Sigmoid colon (tissue), 4 donors: ENCODE data around the gene FAM161A.

ENCODE experiments used
- EP300 ChIP-seq, 4 donors: sonication (generic); formaldehyde crosslinking; IDR thresholded peaks; one replicate each; pipeline ENCODE4 v1.6.1; 2017; ENCODE audit warnings: antibody characterized with exemption in 4 of 4
- TF ChIP-seq, protein P1 (sequence below), 4 experiments: fragments of 450-650 bp in 3 of 4; fragments of 200-600 bp in 1 of 4; IDR thresholded peaks; one replicate each; pipeline ENCODE4 v1.5.1; 2016 to 2019; ENCODE audit warnings: antibody characterized with exemption in 4 of 4, mild to moderate bottlenecking in 3 of 4, moderate library complexity in 2 of 4

DNA sequence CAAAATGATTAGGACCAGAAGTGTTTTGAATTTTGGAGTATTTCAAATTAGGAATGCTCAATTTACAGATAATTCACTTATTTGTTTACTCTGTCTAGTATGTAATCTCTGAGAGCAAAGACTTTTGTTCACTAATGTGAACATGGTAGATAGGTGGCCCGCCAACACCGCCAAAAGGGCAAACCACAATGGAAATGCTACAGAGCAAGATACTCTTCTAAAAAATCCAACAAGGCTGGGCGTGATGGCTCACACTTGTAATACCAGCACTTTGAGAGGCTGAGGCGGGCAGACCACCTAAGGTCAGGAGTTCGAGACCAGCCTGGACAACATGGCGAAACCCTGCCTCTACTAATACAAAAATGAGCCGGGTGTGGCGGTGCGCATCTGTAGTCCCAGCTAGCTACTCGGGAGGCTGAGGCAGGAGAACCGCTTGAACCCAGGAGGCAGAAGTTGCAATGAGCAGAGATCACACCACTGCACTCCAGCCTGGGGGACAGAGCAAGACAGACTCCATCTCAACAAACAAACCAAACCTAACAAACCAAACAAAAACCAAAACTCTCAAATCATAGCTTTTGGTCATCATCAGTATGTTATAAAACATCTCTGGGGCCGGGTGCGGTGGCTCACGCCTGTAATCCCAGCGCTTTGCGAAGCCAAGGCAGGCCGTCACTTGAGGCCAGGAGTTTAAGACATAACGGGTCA is 32.2 kb upstream of the FAM161A start:
- TF ChIP-seq EP300 (IDR thresholded peaks at IDR 0.05) = no peak
- TF ChIP-seq, protein P1, sequence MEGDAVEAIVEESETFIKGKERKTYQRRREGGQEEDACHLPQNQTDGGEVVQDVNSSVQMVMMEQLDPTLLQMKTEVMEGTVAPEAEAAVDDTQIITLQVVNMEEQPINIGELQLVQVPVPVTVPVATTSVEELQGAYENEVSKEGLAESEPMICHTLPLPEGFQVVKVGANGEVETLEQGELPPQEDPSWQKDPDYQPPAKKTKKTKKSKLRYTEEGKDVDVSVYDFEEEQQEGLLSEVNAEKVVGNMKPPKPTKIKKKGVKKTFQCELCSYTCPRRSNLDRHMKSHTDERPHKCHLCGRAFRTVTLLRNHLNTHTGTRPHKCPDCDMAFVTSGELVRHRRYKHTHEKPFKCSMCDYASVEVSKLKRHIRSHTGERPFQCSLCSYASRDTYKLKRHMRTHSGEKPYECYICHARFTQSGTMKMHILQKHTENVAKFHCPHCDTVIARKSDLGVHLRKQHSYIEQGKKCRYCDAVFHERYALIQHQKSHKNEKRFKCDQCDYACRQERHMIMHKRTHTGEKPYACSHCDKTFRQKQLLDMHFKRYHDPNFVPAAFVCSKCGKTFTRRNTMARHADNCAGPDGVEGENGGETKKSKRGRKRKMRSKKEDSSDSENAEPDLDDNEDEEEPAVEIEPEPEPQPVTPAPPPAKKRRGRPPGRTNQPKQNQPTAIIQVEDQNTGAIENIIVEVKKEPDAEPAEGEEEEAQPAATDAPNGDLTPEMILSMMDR (IDR thresholded peaks at IDR 0.05) = no peak
